K562 (cell line): ENCODE measurements around the gene CD74. TPM values are rescaled to one million over a fixed set of nuclear protein-coding genes. Genes with fewer than 3 reads are reported as not detected.
A peak's percentile ranks its signal among the peaks of the same experiment; 100 is the strongest.

Experiments
- ATAC-seq: fragments of 200-7000 bp; cut with Tn5 transposase; 3 replicates; pipeline ENCODE4 v1.9.1; 2020; ENCODE audit warnings: moderate library complexity
- BruUV-seq: library from RNA; stranded (reverse); fragments of 400-500 nt; replicated peaks from 2 replicates; lab custom pipeline; 2021; lab: Mats Ljungman, UMichigan
- CTCF ChIA-PET: fragments of 300-600 bp; formaldehyde crosslinking; extraction: SDS; loops from one replicate; lab custom pipeline; 2021; ENCODE audit warnings: low intra/inter-chr PET ratio; lab: Yijun Ruan, JAX
- POLR2A ChIA-PET: fragments of 300-600, 350-650 bp; sonication (Branson Sonifier 250); formaldehyde crosslinking; extraction: SDS; loops from one replicate; lab custom pipeline; 2021; ENCODE audit warnings: antibody characterized with exemption, inconsistent platforms; lab: Yijun Ruan, JAX
- DNase-seq, 4 experiments: peaks; one replicate each; pipeline versions ENCODE4 v3.0.0 to v3.0.0-alpha.2; 2011 to 2018; ENCODE audit warnings: low spot score in 3 of 4, mixed read lengths in 3 of 4; ENCODE audit errors: extremely low read depth in 1 of 4
- FAIRE-seq: peaks from 2 replicates; lab custom pipeline; 2011; peaks lifted over from hg19 to GRCh38; lab: Jason Lieb, UNC
- H2AFZ ChIP-seq: 2 replicates; pipeline ENCODE4 v1.6.0; 2011; ENCODE audit warnings: low read depth, low read length, control low read depth, inconsistent platforms
- H3K27ac ChIP-seq: fragments of 200-600 bp; 3 replicates; pipeline ENCODE4 v1.8.0; 2011; ENCODE audit warnings: low read depth, mild to moderate bottlenecking, control low read depth, inconsistent platforms, low read length, moderate library complexity, mixed read lengths; ENCODE audit errors: extremely low read depth
- H3K27me3 ChIP-seq, 2 experiments: fragments of 300-600 bp in 1 of 2; 2 replicates in 1 of 2; 3 replicates in 1 of 2; pipeline versions ENCODE4 v1.6.0 to v1.8.0; 2011; ENCODE audit warnings: inconsistent platforms in 2 of 2, low read length in 2 of 2, mild to moderate bottlenecking in 1 of 2, mixed read lengths in 1 of 2, moderate library complexity in 1 of 2; ENCODE audit not compliant: control insufficient read depth in 2 of 2, insufficient read depth in 2 of 2
- H3K36me3 ChIP-seq: fragments of 300-600 bp; 3 replicates; pipeline ENCODE4 v1.8.0; 2011; ENCODE audit warnings: mild to moderate bottlenecking, low read length, inconsistent platforms; ENCODE audit not compliant: control insufficient read depth, insufficient read depth
- H3K4me1 ChIP-seq, 2 experiments: fragments of 200-600 bp in 1 of 2; replicated peaks in 1 of 2; 2 replicates in 1 of 2; 3 replicates in 1 of 2; pipeline versions ENCODE4 v1.5.1 to v1.8.0; 2011; ENCODE audit warnings: inconsistent platforms in 2 of 2, low read length in 2 of 2, mild to moderate bottlenecking in 1 of 2, mixed read lengths in 1 of 2, moderate library complexity in 1 of 2; ENCODE audit not compliant: control insufficient read depth in 2 of 2, insufficient read depth in 2 of 2
- H3K4me2 ChIP-seq: 2 replicates; pipeline ENCODE4 v1.6.1; 2011; ENCODE audit warnings: low read length, control low read depth, inconsistent platforms, mixed read lengths; ENCODE audit not compliant: insufficient read depth
- H3K4me3 ChIP-seq: fragments of 200-600 bp; sonication (generic), shearing (Covaris generic); 2 replicates; pipeline ENCODE4 v1.5.1; 2016; ENCODE audit warnings: control low read depth, inconsistent platforms
- H3K79me2 ChIP-seq: fragments of 200-600 bp; 3 replicates; pipeline ENCODE4 v1.8.0; 2011; ENCODE audit warnings: low read length, inconsistent platforms; ENCODE audit not compliant: control insufficient read depth, insufficient read depth
- H3K9ac ChIP-seq, 2 experiments: 2 replicates each; pipeline versions ENCODE4 v1.6.0 to v1.6.1; 2011; ENCODE audit warnings: low read depth in 2 of 2, low read length in 2 of 2, control low read depth in 1 of 2, inconsistent platforms in 1 of 2, mild to moderate bottlenecking in 1 of 2, mixed read lengths in 1 of 2; ENCODE audit not compliant: insufficient read depth in 1 of 2
- H3K9me1 ChIP-seq: one replicate; pipeline ENCODE4 v1.6.0; 2011; ENCODE audit warnings: inconsistent platforms, mild to moderate bottlenecking, low read length, moderate library complexity; ENCODE audit not compliant: control insufficient read depth, insufficient read depth
- H3K9me3 ChIP-seq: replicated peaks from 2 replicates; pipeline ENCODE4 v1.5.1; 2011; ENCODE audit warnings: low read depth, low read length, inconsistent platforms; ENCODE audit not compliant: control insufficient read depth, insufficient read depth
- H4K20me1 ChIP-seq: replicated peaks from 2 replicates; pipeline ENCODE4 v1.6.1; 2011; ENCODE audit warnings: low read length, inconsistent platforms, mixed read lengths; ENCODE audit not compliant: control insufficient read depth, insufficient read depth
- CHD7 ChIP-seq: fragments of 200-600 bp; sonication (generic); IDR thresholded peaks from one replicate; pipeline ENCODE4 v1.6.1; 2012; ENCODE audit warnings: mild to moderate bottlenecking, low read depth, low read length, inconsistent platforms
- SPI1 ChIP-seq: IDR thresholded peaks from 2 replicates; pipeline ENCODE4 v1.6.1; 2011; ENCODE audit warnings: low read depth, low read length, control low read depth, borderline replicate concordance
- WGBS: fragments of 100-300 bp; shearing (Covaris generic); methylation state at CpG from one replicate; pipeline ENCODE4 v1.1.6; 2016; ENCODE audit warnings: low coverage, mixed read lengths; ENCODE audit not compliant: insufficient coverage; ENCODE audit errors: missing lambda C conversion rate; 5-methylcytosine and 5-hydroxymethylcytosine counted together
- in situ Hi-C: fragments of 300-500 bp; cut with MboI; formaldehyde crosslinking; loops from 4 replicates; pipeline ENCODE4 v1.15.0; 2018; ENCODE audit warnings: inconsistent platforms, mixed read lengths
- intact Hi-C: fragments of 100-400 bp; cut with micrococcal nuclease; formaldehyde crosslinking; loops from 2 replicates; pipeline ENCODE4 v1.14.2; 2022
- polyA plus RNA-seq, 8 experiments: library from polyadenylated mRNA; depleted of rRNA in 4 of 8; stranded (reverse) in 5 of 8; unstranded in 3 of 8; fragments of >200 nt; fragmentation: Nextera tagmentation in 2 of 8; fragmentation: Illumina TruSeq in 1 of 8; extraction: Ambion mirVana in 2 of 8; extraction: Trizol in 1 of 8; gene quantifications; 2 replicates each; pipeline versions ENCODE4 v1.2.1 to v1.2.3, GENCODE V29; 2011 to 2014; ENCODE audit warnings: inconsistent platforms in 1 of 8, missing spikeins in 1 of 8
- total RNA-seq, 7 experiments: library from RNA; depleted of rRNA in 6 of 7; stranded (reverse); fragments of >200 nt in 6 of 7; fragmentation: Illumina TruSeq in 2 of 7; extraction: Trizol in 2 of 7; gene quantifications; 2 replicates each; pipeline versions ENCODE4 v1.2.1 to v1.2.3, GENCODE V29; 2011 to 2021; ENCODE audit warnings: low replicate concordance in 1 of 7

Gene CD74
- total and polyA plus RNA-seq, 9 of the 15 experiments (the other 6 are each of a cell fraction or from before 2014, with no cell fraction given), result 0.07 to 4.8 (median 0.32) TPM

- H3K9ac ChIP-seq, result no peak overlapping the region
- ChIA-PET CTCF (no interaction called here), POLR2A (interaction anchor here (0.6 to 2.2 kb wide), 4 partner anchors 10 to 52 kb away, joined by 3 to 14 read pairs (median 4); no protein-coding TSS in a partner anchor)
- peaks cover 100% of the 10 kb centered on the region; the same call in 2 of the 3 replicates for H3K36me3 ChIP-seq
- TF ChIP-seq CHD7 (no peak), SPI1 (peak; percentile 85)
- no peak for FAIRE-seq
- no peaks in the 10 kb centered on the region for H3K27me3 ChIP-seq
- no peak for DNase-seq
- 82% methylated on average over 5 of the region's 6 CpGs for WGBS
- H3K4me3 ChIP-seq, result no peak overlapping the region
- H3K9me1 ChIP-seq, result peaks cover 2% of the 10 kb centered on the region
- intact Hi-C loops (no loop called here), in situ Hi-C loops (no loop called here)
- no peaks in the 10 kb centered on the region for H3K79me2 ChIP-seq
- H4K20me1 ChIP-seq, result no peaks in the 10 kb centered on the region
- no peak for ATAC-seq
- H2AFZ ChIP-seq, result no peak overlapping the region
- H3K4me2 ChIP-seq, result no peak overlapping the region
- H3K27ac ChIP-seq, result no peak overlapping the region
- BruUV-seq, result no TSS peak
- no peaks in the 10 kb centered on the region for H3K4me1 ChIP-seq
- H3K9me3 ChIP-seq, result no peaks in the 10 kb centered on the region
Measured at GRCh38 chr5:150372639-150373038, 40.1 kb downstream of the CD74 start.
